Stimulated activated CD4-positive, alpha-beta T cell treated with anti-CD3 and anti-CD28 coated beads, TNF-alpha, amount 100 ng/mL, for 4 hours (primary cell): ENCODE data around the gene UAP1.

Experiments
- DNase-seq, 3 experiments: peaks; one replicate each; pipeline ENCODE4 v3.0.0-alpha.2; 2020; ENCODE audit warnings: low read depth in 3 of 3

The UAP1 gene

GRCh38 chr1:162561616-162562469 is at the start of gene UAP1:
UAP1 (plus strand) TSS chr1:162561722; CDS start chr1:162566069, 4,347 bp downstream.
- peak in 1 of 3 experiments; percentile 10 for DNase-seq

GRCh38 chr1:162527314-162527713 is 34.2 kb upstream of the UAP1 start:
- DNase-seq = no peak

GRCh38 chr1:162530307-162530987 is 31.1 kb upstream of the UAP1 start:
- no peak for DNase-seq

- DNase-seq = no peak
Measured at GRCh38 chr1:162530988-162531319, 30.6 kb upstream of the UAP1 start.

- no peak for DNase-seq
Measured at GRCh38 chr1:162535501-162535900, 26.0 kb upstream of the UAP1 start.

- no peak for DNase-seq
Measured at GRCh38 chr1:162536511-162536910, 25.0 kb upstream of the UAP1 start.

- DNase-seq = no peak
Measured at GRCh38 chr1:162537216-162537615, 24.3 kb upstream of the UAP1 start.

GRCh38 chr1:162538815-162539431 is 22.6 kb upstream of the UAP1 start:
- no peak for DNase-seq

- DNase-seq = no peak
Measured at GRCh38 chr1:162541619-162542141, 19.8 kb upstream of the UAP1 start.

GRCh38 chr1:162543228-162543627 is 18.3 kb upstream of the UAP1 start:
- DNase-seq = no peak

- no peak for DNase-seq
Measured at GRCh38 chr1:162548170-162548569, 13.4 kb upstream of the UAP1 start.

- DNase-seq = no peak
Measured at GRCh38 chr1:162549001-162549400, 12.5 kb upstream of the UAP1 start.

- DNase-seq = no peak
Measured at GRCh38 chr1:162550925-162551324, 10.6 kb upstream of the UAP1 start.

GRCh38 chr1:162551969-162552683 is 9.4 kb upstream of the UAP1 start:
- DNase-seq = no peak

GRCh38 chr1:162552684-162553252 is 8.8 kb upstream of the UAP1 start:
- no peak for DNase-seq

- DNase-seq = no peak
Measured at GRCh38 chr1:162554258-162554657, 7.3 kb upstream of the UAP1 start.

GRCh38 chr1:162557536-162557935 is 4.0 kb upstream of the UAP1 start:
- DNase-seq = no peak

- no peak for DNase-seq
Measured at GRCh38 chr1:162560303-162561036, 1.1 kb upstream of the UAP1 start.

GRCh38 chr1:162561037-162561615 is 396 bp upstream of the UAP1 start:
- DNase-seq = peak; percentile 96 to 98 (median 98)

- DNase-seq = no peak
Measured at GRCh38 chr1:162562470-162562828, 927 bp downstream of the UAP1 start.
